ENCODE results near the gene JPT2. TPM values are rescaled to one million over a fixed set of nuclear protein-coding genes. Genes with fewer than 3 reads are reported as not detected.

JPT2 gene
- total RNA-seq, 2 donors from 2014 or later, result 15.5 to 24.4 TPM

DNA sequence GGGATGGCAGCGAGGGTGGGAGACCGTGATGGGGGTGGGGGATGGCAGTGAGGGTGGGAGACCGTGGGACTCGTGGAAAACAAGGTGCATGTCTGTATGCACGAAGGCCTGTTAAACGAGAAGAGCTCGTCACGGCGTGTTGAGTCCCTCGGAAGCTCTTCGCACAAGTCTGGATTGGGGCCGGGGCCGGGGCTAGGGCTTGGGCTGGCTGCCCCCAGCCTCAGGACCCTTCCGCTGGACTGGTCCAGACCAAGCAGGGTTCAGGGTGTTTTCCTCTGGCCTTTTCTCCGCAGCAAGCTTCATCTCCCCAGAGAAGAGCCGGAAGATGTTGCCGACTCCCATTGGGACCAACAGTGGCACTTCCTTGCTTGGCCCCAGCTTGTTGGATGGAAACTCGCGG is 7.7 kb upstream of the JPT2 start:
- no peak for TF ChIP-seq POLR2A (IDR thresholded peaks at IDR 0.05)
- TF ChIP-seq, protein P1, sequence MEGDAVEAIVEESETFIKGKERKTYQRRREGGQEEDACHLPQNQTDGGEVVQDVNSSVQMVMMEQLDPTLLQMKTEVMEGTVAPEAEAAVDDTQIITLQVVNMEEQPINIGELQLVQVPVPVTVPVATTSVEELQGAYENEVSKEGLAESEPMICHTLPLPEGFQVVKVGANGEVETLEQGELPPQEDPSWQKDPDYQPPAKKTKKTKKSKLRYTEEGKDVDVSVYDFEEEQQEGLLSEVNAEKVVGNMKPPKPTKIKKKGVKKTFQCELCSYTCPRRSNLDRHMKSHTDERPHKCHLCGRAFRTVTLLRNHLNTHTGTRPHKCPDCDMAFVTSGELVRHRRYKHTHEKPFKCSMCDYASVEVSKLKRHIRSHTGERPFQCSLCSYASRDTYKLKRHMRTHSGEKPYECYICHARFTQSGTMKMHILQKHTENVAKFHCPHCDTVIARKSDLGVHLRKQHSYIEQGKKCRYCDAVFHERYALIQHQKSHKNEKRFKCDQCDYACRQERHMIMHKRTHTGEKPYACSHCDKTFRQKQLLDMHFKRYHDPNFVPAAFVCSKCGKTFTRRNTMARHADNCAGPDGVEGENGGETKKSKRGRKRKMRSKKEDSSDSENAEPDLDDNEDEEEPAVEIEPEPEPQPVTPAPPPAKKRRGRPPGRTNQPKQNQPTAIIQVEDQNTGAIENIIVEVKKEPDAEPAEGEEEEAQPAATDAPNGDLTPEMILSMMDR (IDR thresholded peaks at IDR 0.05), result no peak
- no peaks in the 10 kb centered on the region for H3K27me3 ChIP-seq
- no peak overlapping the region for H3K4me3 ChIP-seq
- DNase-seq (no peak), ATAC-seq (no peak)
- WGBS, 2 donors, result 91 to 96% methylated on average over 15 to 18 of the region's 19 CpGs
- H3K9me3 ChIP-seq, result no peaks in the 10 kb centered on the region
- H3K4me1 ChIP-seq, result no peaks in the 10 kb centered on the region
- peaks cover 0 to 43% of the 10 kb centered on the region in 2 donors for H3K36me3 ChIP-seq (replicated peaks in 1 of 2; ENCODE audit: insufficient read depth in 1 of 2, low read depth in 2 of 2)
- intact Hi-C loops (cut with DNase I), result no loop called here
- H3K27ac ChIP-seq, result no peak overlapping the region

DNA sequence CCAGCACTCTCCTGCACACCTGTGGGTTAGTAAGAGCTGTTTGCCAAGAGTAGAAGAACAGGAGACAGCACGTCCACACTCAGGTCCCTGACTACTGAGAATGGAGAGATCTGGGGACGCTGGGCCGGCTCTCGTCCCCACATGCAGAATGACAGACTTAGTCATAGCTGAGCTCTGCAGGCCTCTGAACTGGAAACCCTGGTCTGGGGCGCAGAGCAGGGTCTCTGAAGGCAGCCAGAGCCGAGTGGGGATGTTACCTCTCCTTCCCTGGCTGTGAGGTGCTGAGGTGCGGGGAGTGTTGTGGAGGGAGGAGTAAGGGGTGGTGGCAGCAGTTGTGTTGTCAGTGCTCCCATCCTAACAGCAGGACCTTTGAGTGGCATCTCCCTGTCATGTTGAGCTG is 7.2 kb upstream of the JPT2 start:
- Histone ChIP-seq H3K4me1 (no peaks in the 10 kb centered on the region), H3K4me3 (no peak overlapping the region), H3K9me3 (no peaks in the 10 kb centered on the region), H3K27ac (no peak overlapping the region), H3K27me3 (no peaks in the 10 kb centered on the region), H3K36me3 (replicated peaks in 1 of 2; ENCODE audit: insufficient read depth in 1 of 2, low read depth in 2 of 2) (peaks cover 0 to 43% of the 10 kb centered on the region in 2 donors)
- TF ChIP-seq POLR2A (IDR thresholded peaks at IDR 0.05), result no peak
- TF ChIP-seq, protein P1 (IDR thresholded peaks at IDR 0.05), result no peak
- intact Hi-C loops (cut with DNase I), result no loop called here
- DNase-seq (no peak), ATAC-seq (no peak)
- WGBS, 2 donors, result 84 to 94% methylated on average over 6 to 7 of the region's 7 CpGs

DNA sequence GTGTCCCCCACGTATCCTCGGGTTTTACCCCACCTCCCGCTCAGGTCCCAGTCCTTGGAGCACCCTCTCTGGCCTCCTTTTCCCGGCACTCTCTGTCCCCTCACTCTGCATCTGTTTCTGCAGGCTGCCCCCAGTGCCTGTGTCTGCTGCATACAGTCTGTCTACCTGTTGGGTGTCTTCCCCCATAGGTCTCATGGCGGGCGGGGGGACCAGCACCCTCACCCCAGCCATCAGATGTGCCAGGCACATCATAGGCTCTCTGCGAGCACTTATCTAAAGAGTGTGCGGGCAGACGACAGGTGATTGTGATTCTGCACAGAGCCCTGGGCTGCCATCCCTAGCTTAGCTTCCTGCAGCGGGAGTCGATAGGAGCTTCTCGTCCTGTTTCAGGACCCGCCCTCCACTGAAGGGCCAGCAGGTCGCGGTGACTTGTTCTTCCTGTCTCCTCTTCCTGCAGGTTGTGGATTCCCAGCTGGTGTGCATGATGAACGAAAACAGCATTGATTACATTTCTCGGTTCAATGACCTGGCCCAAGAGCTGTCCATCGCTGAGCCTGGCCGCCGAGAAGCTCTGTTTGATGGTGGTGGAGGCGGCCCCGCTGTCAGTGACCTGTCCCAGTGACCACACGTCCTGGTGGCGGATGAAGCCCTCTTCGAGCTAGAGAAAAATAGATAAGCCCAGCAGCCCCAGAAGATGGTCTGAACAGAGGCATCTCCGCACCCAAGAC is 4.5 kb upstream of the JPT2 start:
- DNase-seq (no peak), ATAC-seq (no peak)
- WGBS, 2 donors, result 90 to 92% methylated on average over 20 to 25 of the region's 26 CpGs
- no peaks in the 10 kb centered on the region for H3K27me3 ChIP-seq
- no peak overlapping the region for H3K27ac ChIP-seq
- intact Hi-C loops (cut with DNase I), result no loop called here
- no peaks in the 10 kb centered on the region for H3K9me3 ChIP-seq
- H3K4me3 ChIP-seq, result no peak overlapping the region
- no peak for TF ChIP-seq POLR2A (IDR thresholded peaks at IDR 0.05)
- TF ChIP-seq, protein P1 (IDR thresholded peaks at IDR 0.05), result no peak
- peaks cover 6% of the 10 kb centered on the region for H3K4me1 ChIP-seq
- peaks cover 0 to 24% of the 10 kb centered on the region in 2 donors for H3K36me3 ChIP-seq (replicated peaks in 1 of 2; ENCODE audit: insufficient read depth in 1 of 2, low read depth in 2 of 2)

DNA sequence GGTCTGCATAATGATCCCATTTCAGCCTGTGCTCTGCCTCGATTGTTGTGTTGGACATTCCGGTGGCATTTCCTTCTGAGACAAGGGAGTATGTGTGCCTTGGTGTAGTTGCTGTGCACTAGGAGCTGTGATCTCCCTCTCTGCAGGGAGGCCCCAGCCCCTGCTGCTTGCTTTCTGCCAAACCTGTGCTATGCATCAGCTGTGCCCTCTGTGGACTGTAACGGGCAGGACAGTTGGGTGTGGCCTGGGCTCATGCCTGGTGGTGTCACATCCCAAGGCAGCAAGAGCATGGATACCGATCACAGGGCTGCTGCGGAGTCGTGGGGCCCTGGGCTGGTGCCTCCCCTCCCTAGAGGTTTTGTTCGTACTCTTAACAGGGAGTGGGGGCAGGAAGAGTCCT is 3.8 kb upstream of the JPT2 start:
- intact Hi-C loops (cut with DNase I), result no loop called here
- peaks cover 0 to 21% of the 10 kb centered on the region in 2 donors for H3K36me3 ChIP-seq (replicated peaks in 1 of 2; ENCODE audit: insufficient read depth in 1 of 2, low read depth in 2 of 2)
- no peak for ATAC-seq

More for the DNA sequence above, 3.8 kb upstream of the JPT2 start:
- Histone ChIP-seq H3K9me3 (no peaks in the 10 kb centered on the region), H3K27ac (no peak overlapping the region), H3K27me3 (no peaks in the 10 kb centered on the region), H3K4me1 (peaks cover 13% of the 10 kb centered on the region), H3K4me3 (no peak overlapping the region)
- no peak for DNase-seq
- 89 to 95% methylated on average over 4 to 7 of the region's 7 CpGs for WGBS, 2 donors
- TF ChIP-seq, protein P1 (IDR thresholded peaks at IDR 0.05), result no peak
- TF ChIP-seq POLR2A (IDR thresholded peaks at IDR 0.05), result no peak

Measured in body of pancreas (tissue), 4 donors.